Activated CD4-positive, alpha-beta T cell treated with anti-CD3 and anti-CD28 coated beads for 36 hours (primary cell): ENCODE measurements around the gene RAB34. TPM values are rescaled to one million over a fixed set of nuclear protein-coding genes. Genes with fewer than 3 reads are reported as not detected.
A peak's percentile ranks its signal among the peaks of the same experiment; 100 is the strongest.

Experiments used
- ATAC-seq: fragments of 200-7000 bp; cut with Tn5 transposase; one replicate; pipeline ENCODE4 v1.10.0; 2021; ENCODE audit warnings: mild to moderate bottlenecking, moderate library complexity
- CTCF ChIA-PET: fragments of 350-600 bp; sonication (Branson Sonifier 250); formaldehyde crosslinking; loops from one replicate; lab custom pipeline; 2021; ENCODE audit warnings: antibody characterized with exemption; lab: Charles Lee
- POLR2A ChIA-PET: fragments of 350-600 bp; sonication (Branson Sonifier 250); formaldehyde crosslinking; loops from one replicate; lab custom pipeline; 2021; ENCODE audit warnings: antibody characterized with exemption, inconsistent platforms; lab: Charles Lee
- DNase-seq: peaks from one replicate; pipeline ENCODE4 v3.0.0-alpha.2; 2020
- H3K27ac Mint-ChIP-seq: one replicate; pipeline ENCODE4 v1.8.0; 2021; ENCODE audit warnings: mixed read lengths
- H3K27me3 Mint-ChIP-seq: one replicate; pipeline ENCODE4 v1.8.0; 2021; ENCODE audit warnings: mixed read lengths
- H3K36me3 Mint-ChIP-seq: one replicate; pipeline ENCODE4 v1.8.0; 2021; ENCODE audit warnings: low read depth, mixed read lengths
- H3K4me1 Mint-ChIP-seq: one replicate; pipeline ENCODE4 v1.8.0; 2021; ENCODE audit warnings: mixed read lengths
- H3K4me3 Mint-ChIP-seq: one replicate; pipeline ENCODE4 v1.8.0; 2021; ENCODE audit warnings: mild to moderate bottlenecking, moderate library complexity, mixed read lengths
- H3K9me3 Mint-ChIP-seq: one replicate; pipeline ENCODE4 v1.8.0; 2021; ENCODE audit warnings: low read depth, mixed read lengths
- intact Hi-C, 2 experiments: fragments of 100-400 bp; cut with DNase I in 1 of 2; cut with micrococcal nuclease in 1 of 2; formaldehyde crosslinking; loops; one replicate each; pipeline versions ENCODE4 v1.14.2 to v1.15.1; 2022 to 2024; cut with DNase I, micrococcal nuclease
- total RNA-seq, 2 experiments: library from RNA; stranded (reverse); gene quantifications; one replicate each; pipeline ENCODE4 v1.2.3, GENCODE V29; 2021

Gene RAB34
- total RNA-seq, 2 experiments from 2014 or later = 13.6 to 17.4 TPM

- Mint-ChIP-seq H3K36me3 (peaks cover 38% of the 10 kb centered on the region), H3K27me3 (no peaks in the 10 kb centered on the region), H3K4me3 (peak overlapping the region; percentile 87), H3K9me3 (no peaks in the 10 kb centered on the region), H3K4me1 (peaks cover 44% of the 10 kb centered on the region), H3K27ac (peak overlapping the region; percentile 92)
- POLR2A ChIA-PET = interaction anchor here (0.8 to 9.6 kb wide), 3 partner anchors 19 to 208 kb away, joined by 3 to 111 read pairs (median 4); partner anchors contain the start of genes NEK8, RPL23A and TLCD1
- CTCF ChIA-PET = interaction anchor here (0.6 to 11.0 kb wide), 8 partner anchors 11 to 872 kb away, joined by 3 to 294 read pairs (median 4); partner anchors contain the start of genes NEK8, PROCA1 and TLCD1
- DNase-seq (peak; percentile 61), ATAC-seq (peak; percentile 5)
- intact Hi-C loops = loop anchor here (1.0 to 5.0 kb wide), 4 partner anchors 17 to 822 kb away; partner anchors contain the start of genes PHF12 (in 2 of the 2), ABHD15 (in 1 of the 2), NEK8 (in 1 of the 2) and TP53I13 (in 1 of the 2)
Measured at GRCh38 chr17:28744972-28745785, 27.5 kb upstream of the RAB34 start.

DNA sequence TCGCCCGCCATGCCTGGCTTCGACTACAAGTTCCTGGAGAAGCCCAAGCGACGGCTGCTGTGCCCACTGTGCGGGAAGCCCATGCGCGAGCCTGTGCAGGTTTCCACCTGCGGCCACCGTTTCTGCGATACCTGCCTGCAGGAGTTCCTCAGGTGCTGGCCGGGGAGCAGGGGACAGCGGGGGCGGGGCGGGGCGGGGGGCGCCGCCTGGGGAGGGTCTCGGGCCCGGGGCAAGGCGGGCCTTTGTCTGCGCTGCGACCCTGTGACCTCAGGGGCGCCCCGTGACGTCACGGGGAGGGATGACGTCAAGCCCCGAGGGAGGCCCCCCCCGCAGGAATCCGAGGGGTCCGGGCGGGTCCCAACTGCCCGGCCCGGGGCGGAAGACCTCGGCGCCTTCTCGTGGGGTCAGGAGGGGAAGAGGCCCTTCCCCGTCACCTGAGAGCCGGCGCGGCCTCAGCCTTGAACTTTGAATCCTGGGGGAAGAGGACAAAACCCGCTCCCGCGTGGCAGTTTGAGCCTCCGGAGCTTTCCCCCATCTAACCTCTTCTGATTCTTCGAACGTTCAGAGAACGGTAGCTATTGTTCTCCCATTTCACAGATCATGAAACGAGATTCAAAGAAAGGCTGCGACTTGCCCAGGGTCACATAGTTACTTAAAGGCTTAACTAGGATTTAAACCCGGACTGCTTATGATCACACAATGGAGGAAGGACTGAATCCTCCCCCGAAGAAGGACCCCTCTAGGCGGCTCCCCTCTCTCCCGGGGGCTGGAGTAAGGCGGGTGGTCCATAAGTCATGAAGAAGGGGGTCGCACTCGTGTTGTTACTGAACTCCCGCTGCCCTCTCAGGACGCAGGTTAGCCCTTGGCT is 26.7 kb upstream of the RAB34 start:
- H3K27ac Mint-ChIP-seq = peak overlapping the region; percentile 92

DNA sequence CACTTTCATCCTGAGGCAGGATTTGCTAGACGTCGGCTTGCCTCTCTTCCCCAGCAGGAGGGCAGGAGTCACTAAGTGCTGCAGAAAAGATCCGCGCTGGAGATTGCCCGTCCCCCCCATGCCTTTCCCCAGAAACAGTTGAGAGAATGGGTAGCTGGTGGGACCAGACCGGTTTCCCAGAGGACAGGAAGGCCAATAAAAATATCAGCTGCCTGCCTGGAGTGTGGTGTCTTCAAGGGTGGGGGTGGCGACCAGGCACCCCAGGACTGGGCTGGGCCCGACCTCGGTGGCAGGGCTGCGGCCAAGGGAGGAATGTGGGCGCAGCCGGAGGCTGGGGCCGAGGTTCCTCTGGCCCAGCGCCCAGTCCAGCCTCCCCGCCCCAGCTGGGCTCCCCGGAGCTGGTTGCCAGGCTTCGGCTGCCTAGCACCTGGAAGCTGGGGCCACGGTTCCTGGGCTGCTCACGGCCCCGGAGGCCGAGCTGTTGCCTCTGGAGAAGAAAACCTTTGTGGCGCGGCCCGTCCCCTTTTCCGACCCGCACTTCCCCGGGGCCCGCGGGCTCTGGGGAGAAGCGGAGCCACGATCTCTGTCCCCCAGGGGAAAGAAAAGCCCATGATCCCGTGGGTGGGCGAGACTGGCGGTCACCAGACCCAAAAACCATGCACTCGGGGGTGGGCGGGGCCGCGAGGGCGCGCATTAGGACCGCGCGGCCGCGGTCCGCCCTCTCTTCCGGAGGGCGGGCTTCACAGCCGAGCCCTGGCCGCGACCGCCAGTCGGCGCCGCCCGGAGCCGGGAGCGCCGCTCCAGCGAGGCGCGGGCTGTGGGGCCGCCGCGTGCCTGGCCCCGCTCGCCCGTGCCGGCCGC is 25.8 kb upstream of the RAB34 start, which contains the start of gene TRAF4:
TSS of gene TRAF4 (plus strand) at position 769 of the 861 bp plus-strand sequence. CDS start 102 bp downstream, outside the sequence.
- Mint-ChIP-seq H3K4me3 (peak within 1 kb of the TSS; percentile 87), H3K4me1 (peaks cover 42% of the 10 kb centered on the region), H3K36me3 (peaks cover 38% of the 10 kb centered on the region), H3K9me3 (peaks cover 2% of the 10 kb centered on the region), H3K27me3 (no peaks in the 10 kb centered on the region), H3K27ac (peak within 1 kb of the TSS; percentile 92)
- ChIA-PET POLR2A (interaction anchor here (0.6 to 9.6 kb wide), 3 partner anchors 17 to 82 kb away, joined by 3 to 111 read pairs (median 4); partner anchors contain the start of genes NEK8, SDF2, SUPT6H and TLCD1), CTCF (interaction anchor here (0.6 to 11.0 kb wide), 5 partner anchors 8 to 874 kb away, joined by 3 to 294 read pairs (median 6); partner anchors contain the start of genes NEK8, PHF12 and TLCD1)
- intact Hi-C loops = loop anchor here (1.0 to 5.0 kb wide), 4 partner anchors 15 to 824 kb away; partner anchors contain the start of genes NEK8 (in 2 of the 2), PHF12 (in 2 of the 2), ABHD15 (in 1 of the 2) and TP53I13 (in 1 of the 2)
- peak; percentile 89 for DNase-seq
- peak; percentile 91 for ATAC-seq

More for the DNA sequence above, 26.7 kb upstream of the RAB34 start:
- Mint-ChIP-seq H3K27me3 (no peaks in the 10 kb centered on the region), H3K4me3 (peak overlapping the region; percentile 87), H3K9me3 (peaks cover 2% of the 10 kb centered on the region), H3K4me1 (peaks cover 41% of the 10 kb centered on the region), H3K36me3 (peaks cover 35% of the 10 kb centered on the region)
- CTCF ChIA-PET = interaction anchor here (0.6 to 11.0 kb wide), 7 partner anchors 12 to 873 kb away, joined by 3 to 294 read pairs (median 4); partner anchors contain the start of genes NEK8 and TLCD1
- DNase-seq (peak; percentile 85), ATAC-seq (peak; percentile 28)
- intact Hi-C loops = loop anchor here (1.0 to 5.0 kb wide), 4 partner anchors 16 to 823 kb away; partner anchors contain the start of genes PHF12 (in 2 of the 2), ABHD15 (in 1 of the 2), NEK8 (in 1 of the 2) and TP53I13 (in 1 of the 2)
- POLR2A ChIA-PET = interaction anchor here (0.7 to 9.6 kb wide), 4 partner anchors 18 to 209 kb away, joined by 3 to 111 read pairs (median 4); partner anchors contain the start of genes NEK8, RPL23A, SDF2 and SUPT6H

GRCh38 chr17:28741358-28742349 is 24.0 kb upstream of the RAB34 start:
- Mint-ChIP-seq H3K9me3 (peaks cover 2% of the 10 kb centered on the region), H3K27me3 (no peaks in the 10 kb centered on the region), H3K4me3 (no peak overlapping the region), H3K27ac (peak overlapping the region; percentile 19), H3K4me1 (peaks cover 34% of the 10 kb centered on the region), H3K36me3 (peaks cover 27% of the 10 kb centered on the region)
- no peak for ATAC-seq
- intact Hi-C loops = loop anchor here (5.0 kb wide), 2 partner anchors 211 to 826 kb away; partner anchors contain the start of genes PHF12 (in 2 of the 2), ABHD15 (in 1 of the 2) and TP53I13 (in 1 of the 2)
- no peak for DNase-seq
- POLR2A ChIA-PET = interaction anchor here (0.7 to 1.5 kb wide), 4 partner anchors 11 to 154 kb away, joined by 3 to 5 read pairs (median 4); no protein-coding TSS in a partner anchor
- CTCF ChIA-PET = interaction anchor here (1.0 to 2.6 kb wide), 3 partner anchors 8 to 22 kb away, joined by 3 to 9 read pairs (median 3); no protein-coding TSS in a partner anchor

- DNase-seq (no peak), ATAC-seq (no peak)
- H3K27me3 Mint-ChIP-seq = no peaks in the 10 kb centered on the region
- no peak overlapping the region for H3K4me3 Mint-ChIP-seq
- intact Hi-C loops = loop anchor here (5.0 kb wide), 2 partner anchors 212 to 827 kb away; partner anchors contain the start of genes PHF12 (in 2 of the 2), ABHD15 (in 1 of the 2) and TP53I13 (in 1 of the 2)
- ChIA-PET CTCF (interaction anchor here (0.8 to 1.1 kb wide), 4 partner anchors 9 to 69 kb away, joined by 3 to 5 read pairs (median 3); no protein-coding TSS in a partner anchor), POLR2A (interaction anchor here (0.7 to 1.5 kb wide), 3 partner anchors 12 to 141 kb away, joined by 3 to 5 read pairs (median 4); partner anchors contain the start of gene NEK8)
- peaks cover 22% of the 10 kb centered on the region for H3K36me3 Mint-ChIP-seq
- no peak overlapping the region for H3K27ac Mint-ChIP-seq
- H3K4me1 Mint-ChIP-seq = peaks cover 28% of the 10 kb centered on the region
- peaks cover 2% of the 10 kb centered on the region for H3K9me3 Mint-ChIP-seq
Measured at GRCh38 chr17:28740406-28741357, 23.0 kb upstream of the RAB34 start.

- Mint-ChIP-seq H3K36me3 (peaks cover 9% of the 10 kb centered on the region), H3K27ac (peak overlapping the region; percentile 85), H3K27me3 (no peaks in the 10 kb centered on the region), H3K9me3 (peaks cover 2% of the 10 kb centered on the region), H3K4me3 (peak overlapping the region; percentile 10), H3K4me1 (peaks cover 28% of the 10 kb centered on the region)
- POLR2A ChIA-PET = interaction anchor here (0.8 kb wide), 1 partner anchor 10 kb away, joined by 4 read pairs; the partner anchor contains the start of gene NEK8
- ATAC-seq (peak; percentile 51), DNase-seq (peak; percentile 68)
- intact Hi-C loops = no loop called here
- CTCF ChIA-PET = interaction anchor here (0.7 to 1.0 kb wide), 2 partner anchors 11 to 92 kb away, joined by 3 read pairs; no protein-coding TSS in a partner anchor
Measured at GRCh38 chr17:28738680-28739384, 21.2 kb upstream of the RAB34 start.

DNA sequence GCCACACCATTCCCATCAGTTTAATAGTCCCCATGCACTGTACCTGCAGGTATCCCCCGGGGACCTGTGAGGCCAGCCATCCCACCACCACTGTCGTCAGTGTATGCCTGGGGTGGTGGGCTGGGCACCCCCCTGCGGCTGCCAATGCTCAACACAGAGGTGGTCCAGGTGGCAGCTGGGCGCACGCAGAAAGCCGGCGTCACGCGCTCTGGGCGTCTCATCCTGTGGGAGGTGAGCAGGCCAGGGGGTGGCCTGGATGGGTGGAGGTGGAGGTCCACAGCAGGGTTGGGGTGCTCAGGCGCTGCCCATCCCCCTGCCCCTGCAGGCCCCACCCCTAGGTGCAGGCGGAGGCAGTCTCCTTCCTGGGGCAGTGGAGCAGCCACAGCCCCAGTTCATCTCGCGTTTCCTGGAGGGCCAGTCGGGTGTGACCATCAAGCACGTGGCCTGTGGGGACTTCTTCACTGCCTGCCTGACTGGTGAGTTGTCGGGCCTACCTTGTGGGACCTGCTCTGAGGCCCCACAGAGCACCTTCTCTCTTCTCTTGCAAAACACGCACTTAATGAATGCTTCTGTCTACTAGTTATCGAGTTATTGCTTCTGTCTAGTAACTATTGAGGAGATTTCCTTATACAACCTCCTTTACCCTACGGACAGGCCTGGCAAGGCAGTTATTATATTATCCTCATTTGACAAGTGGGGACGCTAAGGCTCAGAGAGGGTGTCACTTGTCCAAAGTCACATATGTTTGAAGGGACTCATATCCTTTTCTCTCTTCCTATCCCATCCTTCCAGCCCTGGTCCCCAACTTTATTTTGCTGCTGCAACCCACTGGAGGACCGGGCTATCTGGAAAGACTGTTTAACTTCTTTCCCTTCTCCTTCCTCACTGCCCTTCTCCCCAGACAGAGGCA is 20.4 kb upstream of the RAB34 start:
- H3K4me3 Mint-ChIP-seq = peak overlapping the region; percentile 2
- ChIA-PET CTCF (interaction anchor here (0.7 to 1.3 kb wide), 2 partner anchors 11 to 92 kb away, joined by 3 to 4 read pairs; no protein-coding TSS in a partner anchor), POLR2A (no interaction called here)
- peaks cover 2% of the 10 kb centered on the region for H3K9me3 Mint-ChIP-seq
- no peaks in the 10 kb centered on the region for H3K27me3 Mint-ChIP-seq
- no peak for ATAC-seq
- peaks cover 27% of the 10 kb centered on the region for H3K4me1 Mint-ChIP-seq
- peaks cover 9% of the 10 kb centered on the region for H3K36me3 Mint-ChIP-seq
- H3K27ac Mint-ChIP-seq = peak overlapping the region; percentile 85
- intact Hi-C loops = no loop called here
- DNase-seq = no peak
